ENCODE measurements around the gene SRSF10.

The SRSF10 gene

GRCh38 chr1:23979881-23980727, at the start of gene SRSF10:
SRSF10 (minus strand) TSS chr1:23980327; CDS start chr1:23980255, 72 bp downstream.
- peak; percentile 99 for DNase-seq (ENCODE audit: low read depth)
- peak within 1 kb of the TSS; percentile 82 for H3K4me3 ChIP-seq (replicated peaks; ENCODE audit: low read depth, low read length)
- TF ChIP-seq CTCF (IDR thresholded peaks at IDR 0.05; ENCODE audit: low read length, missing control alignments) = peak; percentile 37

GRCh38 chr1:24027838-24028468, 47.8 kb upstream of the SRSF10 start:
- peak; percentile 84 for DNase-seq (ENCODE audit: low read depth)
- TF ChIP-seq CTCF (IDR thresholded peaks at IDR 0.05; ENCODE audit: low read length, missing control alignments) = peak; percentile 76
- H3K4me3 ChIP-seq (replicated peaks; ENCODE audit: low read depth, low read length) = no peak overlapping the region

- peak; percentile 75 for DNase-seq (ENCODE audit: low read depth)
- H3K4me3 ChIP-seq (replicated peaks; ENCODE audit: low read depth, low read length) = no peak overlapping the region
- TF ChIP-seq CTCF (IDR thresholded peaks at IDR 0.05; ENCODE audit: low read length, missing control alignments) = no peak
Observed at GRCh38 chr1:24022581-24023361, 42.6 kb upstream of the SRSF10 start.

GRCh38 chr1:24021403-24022266, 41.5 kb upstream of the SRSF10 start:
- TF ChIP-seq CTCF (IDR thresholded peaks at IDR 0.05; ENCODE audit: low read length, missing control alignments) = no peak
- no peak overlapping the region for H3K4me3 ChIP-seq (replicated peaks; ENCODE audit: low read depth, low read length)
- DNase-seq (ENCODE audit: low read depth) = no peak

- H3K4me3 ChIP-seq (replicated peaks; ENCODE audit: low read depth, low read length) = no peak overlapping the region
- DNase-seq (ENCODE audit: low read depth) = no peak
- no peak for TF ChIP-seq CTCF (IDR thresholded peaks at IDR 0.05; ENCODE audit: low read length, missing control alignments)
Observed at GRCh38 chr1:24020470-24020869, 40.3 kb upstream of the SRSF10 start.

GRCh38 chr1:24020025-24020424, 39.9 kb upstream of the SRSF10 start:
- TF ChIP-seq CTCF (IDR thresholded peaks at IDR 0.05; ENCODE audit: low read length, missing control alignments) = no peak
- H3K4me3 ChIP-seq (replicated peaks; ENCODE audit: low read depth, low read length) = no peak overlapping the region
- DNase-seq (ENCODE audit: low read depth) = peak; percentile 41
